Measurements from ENCODE around the gene ATP1B2. TPM values are rescaled to one million over a fixed set of nuclear protein-coding genes. Genes with fewer than 3 reads are reported as not detected.

Gene ATP1B2
- total and polyA plus RNA-seq, 7 donors, result 0.60 to 4.2 (median 1.3) TPM; not detected in 1

DNA sequence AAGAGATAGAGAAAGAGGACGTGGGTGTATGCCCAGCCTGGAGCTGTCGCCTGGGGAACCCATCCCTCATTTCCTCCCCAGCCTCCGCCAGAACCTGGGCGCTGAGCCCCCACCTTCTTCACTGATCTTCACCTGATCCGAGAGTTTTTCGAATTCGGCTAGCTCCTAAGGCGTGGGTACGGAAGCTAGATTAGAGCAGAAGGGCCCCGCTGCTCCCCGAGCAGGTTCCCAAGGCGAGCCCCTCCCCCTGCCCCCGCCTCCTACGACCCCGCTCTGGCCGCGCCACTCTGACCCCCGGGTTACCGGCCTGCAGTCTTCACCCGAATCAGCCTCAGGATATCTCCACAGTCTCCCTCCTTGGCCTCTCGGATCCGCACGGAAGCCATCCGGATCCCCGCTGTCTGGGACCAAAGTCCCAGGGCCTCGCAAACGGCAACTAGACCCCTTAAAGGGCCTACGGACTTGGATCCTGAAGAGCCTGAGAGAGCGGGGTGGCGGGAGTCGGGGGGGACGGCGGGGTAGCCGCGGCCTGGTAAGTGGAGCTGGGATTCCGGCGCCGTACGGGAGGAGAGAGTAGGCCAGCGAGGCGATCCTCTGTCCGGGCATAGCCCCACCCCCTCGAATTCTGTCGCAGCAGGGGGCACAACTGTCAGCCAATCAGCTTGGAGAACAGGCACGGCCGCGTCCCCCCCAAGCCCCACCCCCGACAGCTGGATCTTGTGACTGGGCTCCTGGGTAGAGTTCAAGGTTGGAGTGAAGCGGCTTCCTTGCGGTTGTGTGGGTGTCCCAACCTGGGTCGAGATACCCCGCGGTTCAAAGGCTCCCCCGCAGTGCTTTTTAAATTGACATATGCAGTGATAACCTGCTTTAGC lies 23.2 kb upstream of the ATP1B2 start, which contains the start of gene SAT2:
SAT2 (minus strand) TSS at position 572 of the 872 bp plus-strand sequence; CDS start at position 386, 186 bp downstream.
- TF ChIP-seq, protein P1, sequence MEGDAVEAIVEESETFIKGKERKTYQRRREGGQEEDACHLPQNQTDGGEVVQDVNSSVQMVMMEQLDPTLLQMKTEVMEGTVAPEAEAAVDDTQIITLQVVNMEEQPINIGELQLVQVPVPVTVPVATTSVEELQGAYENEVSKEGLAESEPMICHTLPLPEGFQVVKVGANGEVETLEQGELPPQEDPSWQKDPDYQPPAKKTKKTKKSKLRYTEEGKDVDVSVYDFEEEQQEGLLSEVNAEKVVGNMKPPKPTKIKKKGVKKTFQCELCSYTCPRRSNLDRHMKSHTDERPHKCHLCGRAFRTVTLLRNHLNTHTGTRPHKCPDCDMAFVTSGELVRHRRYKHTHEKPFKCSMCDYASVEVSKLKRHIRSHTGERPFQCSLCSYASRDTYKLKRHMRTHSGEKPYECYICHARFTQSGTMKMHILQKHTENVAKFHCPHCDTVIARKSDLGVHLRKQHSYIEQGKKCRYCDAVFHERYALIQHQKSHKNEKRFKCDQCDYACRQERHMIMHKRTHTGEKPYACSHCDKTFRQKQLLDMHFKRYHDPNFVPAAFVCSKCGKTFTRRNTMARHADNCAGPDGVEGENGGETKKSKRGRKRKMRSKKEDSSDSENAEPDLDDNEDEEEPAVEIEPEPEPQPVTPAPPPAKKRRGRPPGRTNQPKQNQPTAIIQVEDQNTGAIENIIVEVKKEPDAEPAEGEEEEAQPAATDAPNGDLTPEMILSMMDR (IDR thresholded peaks at IDR 0.05), result no peak
- peak; percentile 69 to 75 for TF ChIP-seq POLR2A (IDR thresholded peaks at IDR 0.05)
- peak in 1 of 4 donors; percentile 14 for TF ChIP-seq EP300 (IDR thresholded peaks at IDR 0.05)
- TF ChIP-seq POLR2AphosphoS5 (IDR thresholded peaks at IDR 0.05), result peak; percentile 88 to 93 (median 90)
- no peaks in the 10 kb centered on the region for H3K27me3 ChIP-seq
- H3K27ac ChIP-seq, result peak within 1 kb of the TSS; percentile 89 to 97 (median 96)
- H3K36me3 ChIP-seq, result peaks cover 0 to 13% (median 5%) of the 10 kb centered on the region in 4 donors
- H3K9me3 ChIP-seq, result no peaks in the 10 kb centered on the region
- intact Hi-C loops (cut with DNase I), result loop anchor here (2.0 kb wide), 1 partner anchor 59 kb away; the partner anchor contains the start of gene TP53
- DNase-seq, result peak; percentile 99
- WGBS, 2 donors, result 1% methylated on average over 54 of the region's 54 CpGs
- H3K4me3 ChIP-seq, result peak within 1 kb of the TSS; percentile 62 to 86 (median 77)
- H3K4me1 ChIP-seq, result peaks cover 0 to 17% (median 14%) of the 10 kb centered on the region in 4 donors

DNA sequence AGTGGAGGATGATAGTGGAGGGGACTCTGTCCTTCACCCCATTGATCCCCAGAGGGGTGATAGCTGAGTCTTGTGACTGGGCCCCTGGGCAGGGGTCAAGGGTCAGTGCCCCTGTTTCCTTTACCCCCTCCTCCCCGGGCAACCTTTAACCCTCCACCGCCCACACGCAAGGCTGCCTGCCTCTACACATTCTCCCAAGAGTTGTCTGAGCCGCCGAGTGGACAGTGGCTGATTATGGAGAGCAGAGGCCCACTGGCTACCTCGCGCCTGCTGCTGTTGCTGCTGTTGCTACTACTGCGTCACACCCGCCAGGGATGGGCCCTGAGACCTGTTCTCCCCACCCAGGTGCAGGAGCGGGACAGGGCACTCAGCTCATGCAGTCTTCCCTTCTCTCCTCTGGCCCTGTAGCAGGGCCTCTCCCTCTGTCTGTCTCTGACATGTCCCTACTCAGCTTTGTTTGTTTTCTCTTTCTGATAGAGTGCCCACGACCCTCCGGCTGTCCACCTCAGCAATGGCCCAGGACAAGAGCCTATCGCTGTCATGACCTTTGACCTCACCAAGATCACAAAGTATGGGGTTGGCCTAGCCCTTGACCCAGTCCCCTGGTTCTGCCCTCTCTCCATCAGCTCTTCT lies 20.7 kb upstream of the ATP1B2 start, which contains the start of gene SHBG:
SHBG (plus strand) TSS at position 197 of the 633 bp plus-strand sequence; CDS start at position 235, 38 bp downstream.
- no peaks in the 10 kb centered on the region for H3K9me3 ChIP-seq
- no peak within 1 kb of the TSS for H3K27ac ChIP-seq
- TF ChIP-seq, protein P1 (IDR thresholded peaks at IDR 0.05), result no peak
- no peak for TF ChIP-seq EP300 (IDR thresholded peaks at IDR 0.05)
- TF ChIP-seq POLR2AphosphoS5 (IDR thresholded peaks at IDR 0.05), result no peak
- no peak for TF ChIP-seq POLR2A (IDR thresholded peaks at IDR 0.05)
- WGBS, 2 donors, result 65 to 86% methylated on average over 13 of the region's 13 CpGs
- no peak within 1 kb of the TSS for H3K4me3 ChIP-seq
- H3K4me1 ChIP-seq, result peaks cover 0 to 17% (median 14%) of the 10 kb centered on the region in 4 donors
- DNase-seq, result no peak
- intact Hi-C loops (cut with DNase I), result no loop called here
- H3K36me3 ChIP-seq, result peaks cover 0 to 13% (median 5%) of the 10 kb centered on the region in 4 donors
- no peaks in the 10 kb centered on the region for H3K27me3 ChIP-seq

DNA sequence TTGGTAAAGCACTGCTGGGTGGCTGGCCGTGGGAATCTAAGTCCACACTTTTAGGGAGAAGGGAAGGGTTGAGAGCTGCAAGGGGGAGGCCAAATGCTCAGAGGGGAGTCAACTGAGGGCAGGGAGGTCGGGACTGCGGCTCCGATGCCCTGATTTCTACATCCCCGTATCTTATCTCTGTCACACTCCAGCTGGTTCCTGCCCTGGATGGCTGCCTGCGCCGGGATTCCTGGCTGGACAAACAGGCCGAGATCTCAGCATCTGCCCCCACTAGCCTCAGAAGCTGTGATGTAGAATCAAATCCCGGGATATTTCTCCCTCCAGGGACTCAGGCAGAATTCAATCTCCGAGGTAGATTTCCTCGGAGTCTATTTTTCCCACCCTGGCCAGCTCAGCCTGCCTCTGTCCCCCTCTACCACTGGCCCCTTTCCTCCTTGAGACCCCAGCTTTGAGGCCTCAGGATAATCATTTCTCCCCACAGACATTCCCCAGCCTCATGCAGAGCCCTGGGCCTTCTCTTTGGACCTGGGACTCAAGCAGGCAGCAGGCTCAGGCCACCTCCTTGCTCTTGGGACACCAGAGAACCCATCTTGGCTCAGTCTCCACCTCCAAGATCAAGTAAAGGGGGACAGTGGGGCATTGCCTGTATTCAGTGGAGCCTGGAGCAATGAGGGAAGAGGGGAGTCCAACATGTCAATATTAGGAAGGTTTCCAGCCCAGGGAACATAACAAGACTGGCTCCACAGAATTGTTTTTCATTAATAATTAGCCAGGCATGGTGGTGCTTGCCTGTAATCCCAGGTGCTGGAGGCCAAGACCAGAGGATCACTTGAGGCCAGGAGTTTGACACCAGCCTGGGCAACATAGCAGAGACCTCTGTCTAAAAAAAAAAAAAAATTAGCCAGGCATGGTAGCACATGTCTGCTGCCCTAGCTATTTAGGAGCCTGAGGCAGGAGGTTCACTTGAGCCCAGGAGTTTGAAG lies 19.0 kb upstream of the ATP1B2 start:
- H3K27me3 ChIP-seq, result no peaks in the 10 kb centered on the region
- intact Hi-C loops (cut with DNase I), result no loop called here
- peaks cover 0 to 12% (median 10%) of the 10 kb centered on the region in 4 donors for H3K4me1 ChIP-seq
- TF ChIP-seq POLR2AphosphoS5 (IDR thresholded peaks at IDR 0.05) (no peak), POLR2A (IDR thresholded peaks at IDR 0.05) (no peak), EP300 (IDR thresholded peaks at IDR 0.05) (no peak)
- TF ChIP-seq, protein P1 (IDR thresholded peaks at IDR 0.05), result no peak
- no peaks in the 10 kb centered on the region for H3K36me3 ChIP-seq
- DNase-seq, result no peak
- no peak overlapping the region for H3K27ac ChIP-seq
- 87 to 88% methylated on average over 11 of the region's 11 CpGs for WGBS, 2 donors
- H3K9me3 ChIP-seq, result no peaks in the 10 kb centered on the region
- no peak overlapping the region for H3K4me3 ChIP-seq

GRCh38 chr17:7632492-7632894 lies 18.2 kb upstream of the ATP1B2 start:
- TF ChIP-seq POLR2AphosphoS5 (IDR thresholded peaks at IDR 0.05), result no peak
- no peak for TF ChIP-seq POLR2A (IDR thresholded peaks at IDR 0.05)
- TF ChIP-seq EP300 (IDR thresholded peaks at IDR 0.05), result no peak
- TF ChIP-seq, protein P1 (IDR thresholded peaks at IDR 0.05), result peak in 3 of 4 experiments; percentile 30 to 40 (median 35)
- no peak for DNase-seq
- intact Hi-C loops (cut with DNase I), result no loop called here
- Histone ChIP-seq H3K27me3 (no peaks in the 10 kb centered on the region), H3K36me3 (no peaks in the 10 kb centered on the region), H3K4me3 (no peak overlapping the region), H3K27ac (no peak overlapping the region), H3K4me1 (peaks cover 0 to 9% (median 6%) of the 10 kb centered on the region in 4 donors), H3K9me3 (no peaks in the 10 kb centered on the region)
- 27 to 37% methylated on average over 6 of the region's 6 CpGs for whole genome bisulfite sequencing, 2 donors

Data from sigmoid colon (tissue), 7 donors.